Measurements from ENCODE around the gene PTPRN2. TPM values are rescaled to one million over a fixed set of nuclear protein-coding genes. Genes with fewer than 3 reads are reported as not detected.

Gene PTPRN2
- total RNA-seq, 1 donor from 2014 or later = 32.2 TPM

- H3K36me3 Mint-ChIP-seq (ENCODE audit: low read depth) = peaks cover 10% of the 10 kb centered on the region
- H3K9me3 Mint-ChIP-seq = no peaks in the 10 kb centered on the region
- no peak for TF ChIP-seq CTCF (conservative IDR thresholded peaks at IDR 0.05)
- H3K27me3 Mint-ChIP-seq (ENCODE audit: low read depth) = no peaks in the 10 kb centered on the region
- no peak overlapping the region for H3K27ac Mint-ChIP-seq (ENCODE audit: unreplicated experiment)
- DNase-seq (ENCODE audit: low read depth, low spot score) = no peak
- H3K4me3 Mint-ChIP-seq = no peak overlapping the region
- peaks cover 8% of the 10 kb centered on the region for H3K4me1 Mint-ChIP-seq
These were observed 931.3 kb downstream of the PTPRN2 start for GRCh38 chr7:157656195-157656769.

GRCh38 chr7:157654350-157654749 lies 933.3 kb downstream of the PTPRN2 start:
- H3K27me3 Mint-ChIP-seq (ENCODE audit: low read depth) = no peaks in the 10 kb centered on the region
- no peak overlapping the region for H3K4me3 Mint-ChIP-seq
- no peak for TF ChIP-seq CTCF (conservative IDR thresholded peaks at IDR 0.05)
- no peak overlapping the region for H3K27ac Mint-ChIP-seq (ENCODE audit: unreplicated experiment)
- H3K9me3 Mint-ChIP-seq = no peaks in the 10 kb centered on the region
- no peaks in the 10 kb centered on the region for H3K4me1 Mint-ChIP-seq
- H3K36me3 Mint-ChIP-seq (ENCODE audit: low read depth) = peaks cover 13% of the 10 kb centered on the region
- no peak for DNase-seq (ENCODE audit: low read depth, low spot score)

GRCh38 chr7:157653827-157654207 lies 933.8 kb downstream of the PTPRN2 start:
- Mint-ChIP-seq H3K36me3 (ENCODE audit: low read depth) (peaks cover 13% of the 10 kb centered on the region), H3K4me1 (no peaks in the 10 kb centered on the region)
- no peak for TF ChIP-seq CTCF (conservative IDR thresholded peaks at IDR 0.05)

GRCh38 chr7:157652954-157653826 lies 934.4 kb downstream of the PTPRN2 start:
- TF ChIP-seq CTCF (conservative IDR thresholded peaks at IDR 0.05) = no peak
- DNase-seq (ENCODE audit: low read depth, low spot score) = no peak
- H3K36me3 Mint-ChIP-seq (ENCODE audit: low read depth) = peaks cover 13% of the 10 kb centered on the region
- H3K4me3 Mint-ChIP-seq = no peak overlapping the region
- no peaks in the 10 kb centered on the region for H3K4me1 Mint-ChIP-seq
- no peak overlapping the region for H3K27ac Mint-ChIP-seq (ENCODE audit: unreplicated experiment)
- H3K9me3 Mint-ChIP-seq = no peaks in the 10 kb centered on the region
- H3K27me3 Mint-ChIP-seq (ENCODE audit: low read depth) = no peaks in the 10 kb centered on the region

More at GRCh38 chr7:157653827-157654207, 933.8 kb downstream of the PTPRN2 start:
- DNase-seq (ENCODE audit: low read depth, low spot score) = no peak
- Mint-ChIP-seq H3K9me3 (no peaks in the 10 kb centered on the region), H3K4me3 (no peak overlapping the region), H3K27ac (ENCODE audit: unreplicated experiment) (no peak overlapping the region), H3K27me3 (ENCODE audit: low read depth) (no peaks in the 10 kb centered on the region)

GRCh38 chr7:157652161-157652953 lies 935.3 kb downstream of the PTPRN2 start:
- Mint-ChIP-seq H3K27ac (ENCODE audit: unreplicated experiment) (peak overlapping the region; percentile 75), H3K36me3 (ENCODE audit: low read depth) (peaks cover 13% of the 10 kb centered on the region), H3K9me3 (no peaks in the 10 kb centered on the region), H3K4me1 (no peaks in the 10 kb centered on the region), H3K27me3 (ENCODE audit: low read depth) (no peaks in the 10 kb centered on the region), H3K4me3 (no peak overlapping the region)
- DNase-seq (ENCODE audit: low read depth, low spot score) = no peak
- no peak for TF ChIP-seq CTCF (conservative IDR thresholded peaks at IDR 0.05)
